ENCODE results near the gene SRCIN1.

SRCIN1 gene

GRCh38 chr17:38585056-38585917 is 20.5 kb downstream of the SRCIN1 start:
- DNase-seq (ENCODE audit: low spot score) (no peak), FAIRE-seq (no peak)

DNA sequence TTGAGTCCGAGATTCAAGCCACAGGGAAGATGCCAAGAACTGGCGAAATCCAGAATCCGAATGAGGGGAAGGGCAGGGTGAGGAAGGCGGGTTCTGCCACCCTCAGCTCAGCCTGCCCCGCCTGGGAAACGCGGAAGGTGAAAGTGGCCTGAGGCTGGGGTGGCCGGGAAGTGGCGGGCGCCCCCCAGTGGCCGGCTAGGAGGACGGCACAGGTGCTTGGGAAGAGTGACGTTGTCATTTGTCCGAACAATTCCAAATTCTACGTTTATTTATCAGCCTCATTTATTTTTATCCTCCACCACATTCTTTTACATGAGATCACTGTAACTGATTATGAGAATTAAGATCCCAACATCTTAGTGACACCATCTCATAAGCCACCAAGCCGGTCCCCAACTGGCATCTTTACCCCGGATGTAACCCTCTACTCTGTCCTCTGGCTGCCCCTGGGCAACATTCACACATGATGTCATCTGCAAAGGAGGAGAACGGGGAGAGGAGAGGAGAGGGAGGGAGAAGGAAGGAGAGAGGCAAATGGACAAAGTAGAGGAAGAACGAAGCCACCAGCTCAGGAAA is 21.3 kb downstream of the SRCIN1 start:
- peak; percentile 32 for DNase-seq (ENCODE audit: low spot score)
- no peak for FAIRE-seq

GRCh38 chr17:38583828-38584349 is 21.9 kb downstream of the SRCIN1 start:
- DNase-seq (ENCODE audit: low spot score) (no peak), FAIRE-seq (no peak)

DNA sequence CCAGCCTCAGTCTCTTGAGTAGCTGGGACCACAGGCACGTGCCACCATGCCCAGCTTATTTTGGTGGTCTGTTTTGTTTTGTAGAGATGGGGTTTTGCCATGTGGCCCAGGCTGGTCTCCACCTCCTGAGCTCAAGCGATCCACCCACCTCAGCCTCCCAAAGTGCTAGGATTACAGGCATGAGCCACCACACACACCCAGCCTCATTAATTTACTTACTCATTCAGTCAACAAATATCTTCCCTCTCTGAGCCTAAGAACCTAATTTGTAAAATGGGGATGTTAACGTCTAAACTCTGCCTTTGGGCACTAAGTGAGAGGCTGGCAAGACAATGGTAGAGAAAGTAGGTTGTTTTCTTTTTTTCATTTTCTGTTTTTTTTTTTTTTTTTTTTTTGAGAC is 22.6 kb downstream of the SRCIN1 start:
- FAIRE-seq: no peak
- no peak for DNase-seq (ENCODE audit: low spot score)

- DNase-seq (ENCODE audit: low spot score) (no peak), FAIRE-seq (no peak)
Observed at GRCh38 chr17:38582069-38582468, 23.7 kb downstream of the SRCIN1 start.

- no peak for FAIRE-seq
- DNase-seq (ENCODE audit: low spot score): peak; percentile 62
Observed at GRCh38 chr17:38579934-38580333, 25.8 kb downstream of the SRCIN1 start.

DNA sequence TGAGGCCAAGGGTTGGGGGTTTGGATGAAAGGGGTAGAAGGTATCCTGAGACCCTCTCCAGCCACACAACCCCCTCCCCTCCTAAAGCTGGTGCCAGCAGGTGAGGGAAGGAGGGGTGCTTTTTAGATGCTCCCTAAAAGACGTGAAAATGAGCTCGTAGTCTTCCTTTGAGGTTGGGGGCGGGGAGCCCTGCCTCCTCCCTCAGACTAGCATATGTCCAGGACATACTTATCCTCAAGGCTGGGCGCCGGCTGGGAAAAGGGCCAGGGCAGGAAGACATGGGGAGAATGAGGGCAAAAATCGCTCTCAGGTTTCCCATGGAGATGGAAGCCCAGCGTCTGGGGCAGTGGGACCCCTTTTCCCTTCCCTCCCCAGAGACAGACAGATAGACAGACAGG is 26.7 kb downstream of the SRCIN1 start:
- FAIRE-seq: no peak
- DNase-seq (ENCODE audit: low spot score): no peak

- DNase-seq (ENCODE audit: low spot score) (no peak), FAIRE-seq (no peak)
Observed at GRCh38 chr17:38578229-38579082, 27.3 kb downstream of the SRCIN1 start.

- no peak for FAIRE-seq
Observed at GRCh38 chr17:38577645-38578173, 28.0 kb downstream of the SRCIN1 start.

DNA sequence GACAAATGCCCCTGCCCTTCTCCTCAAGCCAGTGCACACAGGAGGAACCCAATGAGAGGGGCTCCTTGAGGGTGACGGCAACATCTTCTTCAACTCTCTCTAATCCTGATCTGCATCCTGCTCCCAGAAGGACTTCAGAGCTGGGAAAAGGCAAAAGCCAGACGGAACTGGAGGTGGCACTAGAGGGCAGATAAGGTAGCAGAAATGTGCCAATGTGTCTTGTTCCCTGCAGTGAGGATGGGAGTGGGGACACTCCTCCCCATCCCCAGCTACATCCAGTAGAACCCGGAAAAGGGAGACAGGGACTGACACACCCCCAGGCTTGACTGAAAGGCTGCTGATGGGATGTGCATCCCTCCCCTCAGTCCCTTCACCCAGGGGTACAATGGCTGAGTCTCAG is 28.5 kb downstream of the SRCIN1 start:
- DNase-seq (ENCODE audit: low spot score) (no peak), FAIRE-seq (no peak)

More at GRCh38 chr17:38577645-38578173, 28.0 kb downstream of the SRCIN1 start:
- DNase-seq (ENCODE audit: low spot score): no peak

GRCh38 chr17:38575781-38576180 is 30.0 kb downstream of the SRCIN1 start:
- DNase-seq (ENCODE audit: low spot score) (no peak), FAIRE-seq (no peak)

- FAIRE-seq: no peak
- DNase-seq (ENCODE audit: low spot score): no peak
Observed at GRCh38 chr17:38574712-38575111, 31.0 kb downstream of the SRCIN1 start.

DNA sequence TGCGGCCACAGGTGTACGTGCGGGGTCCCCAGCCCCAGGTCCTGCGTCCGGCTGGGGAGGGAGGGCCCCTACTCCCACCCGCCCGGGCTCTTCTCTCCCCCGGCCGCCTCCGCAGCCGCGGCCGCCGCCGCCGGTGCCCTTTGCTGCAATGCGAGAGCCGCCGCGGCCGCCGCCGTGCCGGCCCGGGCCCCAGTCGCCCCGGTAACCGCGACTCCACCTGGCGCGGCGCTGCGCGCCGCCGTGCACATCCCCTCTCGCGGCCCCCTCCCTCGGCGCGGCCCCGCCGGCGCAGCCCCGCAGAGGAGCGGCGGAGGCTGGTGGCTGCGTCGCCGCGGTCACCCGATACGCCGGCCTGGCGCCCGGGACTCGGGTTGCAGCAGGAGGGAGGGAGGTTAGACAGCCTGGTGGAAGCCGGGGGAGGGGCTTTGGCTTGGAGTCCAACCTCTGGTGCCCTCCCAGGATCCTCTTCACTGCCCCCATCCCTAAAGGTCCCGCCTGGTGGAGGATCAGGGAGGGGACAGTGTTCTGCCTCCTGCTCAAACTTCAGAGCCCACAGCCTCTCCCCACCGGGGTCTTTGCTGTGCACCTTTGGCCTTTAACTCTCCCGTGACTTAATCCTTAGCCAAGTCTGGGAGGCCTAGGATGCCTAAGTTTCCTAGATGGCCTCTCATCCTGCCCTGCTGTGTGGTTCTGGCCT is 32.9 kb downstream of the SRCIN1 start:
- FAIRE-seq: no peak
- no peak for DNase-seq (ENCODE audit: low spot score)

DNA sequence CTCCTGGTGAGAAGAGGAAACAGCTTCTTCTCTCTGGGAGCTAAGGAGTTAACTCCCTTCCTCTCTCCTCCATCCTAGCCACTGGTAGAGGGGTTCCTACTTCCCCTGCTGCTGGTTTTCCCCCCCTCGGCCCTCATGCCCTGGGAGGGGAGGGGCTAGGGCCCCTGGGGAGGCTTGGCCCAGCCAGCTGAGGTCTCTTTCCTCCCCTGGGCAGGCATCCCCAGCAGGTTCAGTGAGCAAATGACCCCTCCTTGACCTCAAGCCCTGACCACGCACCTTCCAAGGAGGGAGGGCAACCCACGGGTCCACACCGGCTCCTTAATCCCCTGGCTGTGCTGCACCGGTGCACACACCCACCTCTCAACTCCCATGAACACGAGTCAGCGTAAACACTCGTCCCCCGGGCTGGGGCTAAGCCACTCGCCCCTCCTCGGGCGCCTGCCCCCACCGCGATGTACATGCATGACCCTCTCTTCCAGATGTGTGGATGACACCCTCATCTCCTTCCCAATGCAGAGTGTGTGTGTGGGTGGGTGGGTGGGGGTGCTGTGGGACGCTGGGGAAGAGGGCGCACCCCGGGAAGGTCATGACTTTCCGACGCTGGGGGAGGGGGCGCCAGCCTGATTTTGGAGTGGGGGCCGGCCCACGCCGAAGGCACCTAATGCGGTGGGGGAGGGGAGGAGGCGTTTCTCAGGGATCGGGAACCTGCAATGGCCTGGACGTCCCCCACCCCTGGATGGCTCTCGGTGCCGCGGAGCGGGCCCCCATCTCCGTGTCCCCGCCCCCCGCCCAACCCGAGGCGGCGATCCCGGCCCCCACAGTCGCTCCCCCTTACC is 33.7 kb downstream of the SRCIN1 start:
- DNase-seq (ENCODE audit: low spot score) (no peak), FAIRE-seq (no peak)

DNA sequence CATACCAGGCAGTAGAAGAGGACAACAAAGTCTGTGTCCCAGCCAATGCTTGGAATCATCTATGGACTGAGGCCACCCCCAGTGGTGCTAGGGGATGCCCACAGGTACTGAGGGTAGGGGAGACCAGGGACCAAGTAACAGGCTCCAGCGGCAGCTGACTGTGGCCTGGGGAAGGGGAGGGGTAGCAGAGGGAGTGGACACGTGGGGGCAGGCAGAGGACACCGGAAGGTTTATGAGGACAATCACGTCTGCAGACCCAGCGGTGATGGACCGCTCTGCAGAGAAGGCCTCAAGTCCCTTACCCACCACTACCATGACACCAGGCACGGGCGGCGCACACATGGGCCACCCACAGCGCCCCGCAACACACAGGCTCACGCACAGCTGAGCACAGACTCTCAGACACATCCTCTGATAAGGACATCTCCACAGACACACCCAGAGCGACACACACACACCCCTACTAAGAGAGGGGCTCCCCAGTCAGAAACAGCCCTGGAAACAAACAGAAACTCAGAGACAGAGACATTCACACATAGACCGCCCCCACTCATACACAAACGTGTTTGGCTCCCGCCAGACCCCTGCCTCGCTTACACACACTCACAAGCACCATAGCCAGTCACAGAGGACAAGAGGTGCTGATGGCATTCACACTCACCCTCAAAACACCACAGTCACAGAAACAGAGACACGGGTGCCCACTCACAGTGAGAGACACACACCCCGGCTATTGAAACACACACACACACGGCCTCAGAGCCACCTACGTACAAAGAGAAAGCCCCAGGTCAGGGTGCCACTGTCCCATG is 35.8 kb downstream of the SRCIN1 start:
- DNase-seq (ENCODE audit: low spot score) (no peak), FAIRE-seq (no peak)

DNA sequence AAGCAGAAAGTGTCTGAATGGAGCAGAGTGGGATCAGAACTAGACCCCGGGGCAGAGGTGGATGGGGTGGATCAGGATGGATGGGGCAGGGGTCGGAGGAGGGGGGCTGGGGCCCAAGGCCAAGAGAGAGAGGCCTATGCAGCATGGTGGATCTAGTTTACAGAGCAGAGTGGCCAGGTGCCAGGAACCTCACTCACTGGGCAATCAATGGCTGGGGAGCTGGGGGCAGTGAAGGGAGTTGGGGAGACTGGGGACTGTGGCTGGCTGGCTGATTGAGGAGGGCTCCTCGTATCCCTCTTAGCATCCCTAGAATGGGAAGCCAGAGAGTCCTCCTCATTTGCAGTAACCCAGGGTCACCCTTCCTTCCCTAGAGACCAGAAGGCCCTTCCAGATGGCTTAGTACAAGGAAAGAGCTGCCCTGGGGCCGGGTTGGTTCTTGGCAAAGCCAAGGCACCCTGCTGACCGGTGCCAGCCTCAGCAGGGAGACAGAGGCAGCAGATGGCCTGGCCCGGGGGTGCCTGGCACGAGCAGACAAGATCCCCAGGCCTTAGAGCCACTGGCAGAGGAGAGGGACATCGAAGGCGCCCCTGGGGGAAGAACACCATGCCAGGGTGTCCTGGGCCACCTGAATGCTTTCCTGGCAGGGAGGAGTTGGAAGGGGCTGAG is 36.8 kb downstream of the SRCIN1 start:
- no peak for FAIRE-seq
- DNase-seq (ENCODE audit: low spot score): no peak

DNA sequence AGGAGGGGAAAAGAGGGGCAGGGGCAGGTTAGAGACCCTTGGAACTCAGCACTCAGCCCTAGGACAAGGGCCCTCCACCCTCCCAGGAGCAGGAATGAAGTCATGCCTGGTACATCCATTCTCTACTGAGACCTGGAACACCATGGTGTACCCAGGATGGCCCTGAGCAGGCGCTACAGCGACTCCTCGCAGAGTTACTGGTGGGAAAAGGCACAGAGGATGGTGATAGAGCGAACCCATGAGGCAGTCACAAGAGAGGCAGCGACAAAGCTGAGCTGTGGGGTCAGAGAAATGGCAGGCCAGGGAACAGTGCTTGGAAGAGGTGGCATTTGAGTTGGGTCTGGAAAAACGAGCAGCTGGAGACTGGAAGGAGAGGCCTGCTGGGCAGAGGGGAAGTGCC is 37.5 kb downstream of the SRCIN1 start:
- no peak for FAIRE-seq
- no peak for DNase-seq (ENCODE audit: low spot score)

DNA sequence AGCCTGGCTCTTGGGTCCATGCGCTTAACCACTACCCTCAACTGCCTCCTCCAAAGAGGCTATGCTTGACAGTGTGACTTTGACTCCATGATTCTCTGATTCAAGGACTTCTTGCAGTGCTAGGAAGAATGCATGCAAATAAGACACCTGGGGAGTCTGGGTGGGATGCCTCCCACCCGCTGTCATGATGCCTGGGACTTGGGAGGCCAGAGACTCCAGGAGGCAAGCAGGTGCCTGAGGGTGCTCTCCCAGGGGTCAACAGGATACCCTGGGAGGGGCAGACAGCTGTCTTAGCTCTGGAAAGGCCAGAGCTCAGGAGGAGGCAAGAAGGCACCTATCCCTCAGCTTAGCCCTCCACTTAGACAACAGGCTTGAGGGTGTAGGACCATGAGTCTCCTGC is 38.4 kb downstream of the SRCIN1 start:
- no peak for FAIRE-seq

GRCh38 chr17:38566666-38567031 is 39.1 kb downstream of the SRCIN1 start:
- FAIRE-seq (no peak), DNase-seq (ENCODE audit: low spot score) (no peak)

More for the DNA sequence above, 38.4 kb downstream of the SRCIN1 start:
- no peak for DNase-seq (ENCODE audit: low spot score)

Data from RCC 7860 (cell line).